Activated naive CD8-positive, alpha-beta T cell (primary cell): ENCODE measurements around the gene DNAJC7.

Experiments
- H3K27ac Mint-ChIP-seq: one replicate; pipeline ENCODE4 v1.8.0; 2021; ENCODE audit warnings: mixed read lengths
- H3K27me3 Mint-ChIP-seq: one replicate; pipeline ENCODE4 v1.8.0; 2021; ENCODE audit warnings: mixed read lengths
- H3K36me3 Mint-ChIP-seq: one replicate; pipeline ENCODE4 v1.8.0; 2021; ENCODE audit warnings: mixed read lengths
- H3K4me1 Mint-ChIP-seq: one replicate; pipeline ENCODE4 v1.8.0; 2021; ENCODE audit warnings: low read depth, mixed read lengths
- H3K4me3 Mint-ChIP-seq: one replicate; pipeline ENCODE4 v1.8.0; 2021; ENCODE audit warnings: mild to moderate bottlenecking, mixed read lengths
- H3K9me3 Mint-ChIP-seq: one replicate; pipeline ENCODE4 v1.8.0; 2021; ENCODE audit warnings: low read depth, mixed read lengths

The DNAJC7 gene

DNA sequence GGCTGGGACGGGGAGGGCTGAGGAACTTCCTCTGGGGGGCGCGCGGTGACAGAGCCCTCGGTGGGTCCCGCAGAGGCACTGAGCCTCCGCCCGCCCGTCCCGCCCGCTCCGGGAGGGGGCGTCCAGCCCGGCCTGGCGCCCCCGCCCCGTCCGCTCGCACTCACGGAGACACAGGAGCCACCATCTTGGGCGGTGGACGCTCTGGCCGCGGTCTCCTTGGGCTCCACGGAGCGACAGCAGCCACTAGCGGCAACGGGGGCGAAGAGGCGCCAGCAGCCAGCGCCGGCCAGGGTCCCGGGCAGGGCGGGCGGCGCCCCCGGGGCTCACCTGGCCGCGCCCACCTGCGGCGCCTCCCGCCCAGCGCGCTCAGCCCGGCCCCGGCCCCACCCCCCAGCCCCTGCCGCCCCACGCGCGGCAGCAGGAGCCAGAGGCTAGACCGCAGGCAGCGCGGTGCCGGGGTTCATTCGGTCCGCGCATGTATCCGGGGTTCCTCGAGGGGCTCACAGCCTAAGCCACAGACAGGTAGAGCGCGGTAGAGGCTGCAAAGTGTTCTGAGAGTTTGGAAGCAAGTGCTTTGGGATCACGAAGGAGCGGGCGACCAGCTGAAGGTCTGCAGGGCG, 33.3 kb upstream of the DNAJC7 start, which contains the start of gene C17orf113:
TSS of gene C17orf113 (minus strand) at position 209 of the 620 bp plus-strand sequence. CDS start 7,225 bp downstream, outside the sequence.
- no peaks in the 10 kb centered on the region for H3K36me3 Mint-ChIP-seq
- H3K27me3 Mint-ChIP-seq, result peaks cover 14% of the 10 kb centered on the region
- no peak within 1 kb of the TSS for H3K27ac Mint-ChIP-seq
- H3K4me1 Mint-ChIP-seq, result peaks cover 2% of the 10 kb centered on the region
- H3K4me3 Mint-ChIP-seq, result peak within 1 kb of the TSS; percentile 84
- H3K9me3 Mint-ChIP-seq, result no peaks in the 10 kb centered on the region

DNA sequence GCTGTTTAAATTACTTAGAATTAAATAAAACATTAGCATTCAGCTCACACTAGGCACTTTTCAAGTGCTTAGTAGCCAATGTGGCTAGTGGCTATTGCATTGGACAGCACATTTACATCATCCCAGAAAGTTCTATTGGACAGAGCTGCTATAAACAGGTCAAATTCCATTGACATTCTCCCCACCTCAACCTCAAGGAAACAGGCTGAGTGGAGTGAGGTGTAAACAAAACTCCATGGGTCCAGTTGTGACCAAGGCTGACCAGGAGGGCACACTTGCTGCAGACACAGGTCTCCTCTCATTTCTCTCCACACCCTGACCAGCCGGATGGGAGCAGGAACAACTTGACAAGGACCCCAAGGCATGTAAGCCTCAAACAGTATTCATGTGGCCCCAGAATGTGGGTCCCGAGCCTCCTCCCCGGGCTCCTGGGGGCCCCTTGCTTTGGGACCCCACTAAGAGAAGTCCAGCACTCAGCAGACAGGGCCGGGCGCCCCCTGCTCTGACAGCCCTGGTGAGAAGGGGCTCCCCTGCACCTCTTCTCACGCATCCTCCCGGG, 32.7 kb upstream of the DNAJC7 start:
- peak overlapping the region; percentile 79 for H3K4me3 Mint-ChIP-seq
- H3K27ac Mint-ChIP-seq, result no peak overlapping the region
- H3K27me3 Mint-ChIP-seq, result peaks cover 14% of the 10 kb centered on the region
- no peaks in the 10 kb centered on the region for H3K9me3 Mint-ChIP-seq
- no peaks in the 10 kb centered on the region for H3K36me3 Mint-ChIP-seq
- H3K4me1 Mint-ChIP-seq, result peaks cover 2% of the 10 kb centered on the region

DNA sequence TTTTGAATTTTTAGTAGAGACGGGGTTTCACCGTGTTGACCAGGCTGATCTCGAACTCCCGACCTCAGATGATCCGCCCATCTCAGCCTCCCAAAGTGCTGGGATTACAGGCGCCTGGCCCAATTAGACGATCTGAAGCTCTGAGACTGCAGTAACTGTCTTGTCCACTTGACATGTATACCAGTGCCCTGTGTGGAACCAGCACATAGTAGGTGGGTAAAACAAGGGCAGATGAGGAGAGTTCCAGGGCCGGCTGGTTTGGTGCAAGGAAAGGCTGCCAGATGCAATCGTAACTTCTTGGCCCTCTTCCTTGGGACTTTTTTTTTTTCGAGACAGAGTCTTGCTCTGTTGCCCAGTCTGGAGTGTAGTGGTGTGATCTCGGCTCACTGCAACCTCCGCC, 30.1 kb upstream of the DNAJC7 start:
- Mint-ChIP-seq H3K27ac (no peak overlapping the region), H3K4me3 (no peak overlapping the region), H3K4me1 (peaks cover 2% of the 10 kb centered on the region), H3K27me3 (peaks cover 4% of the 10 kb centered on the region), H3K36me3 (no peaks in the 10 kb centered on the region), H3K9me3 (no peaks in the 10 kb centered on the region)

DNA sequence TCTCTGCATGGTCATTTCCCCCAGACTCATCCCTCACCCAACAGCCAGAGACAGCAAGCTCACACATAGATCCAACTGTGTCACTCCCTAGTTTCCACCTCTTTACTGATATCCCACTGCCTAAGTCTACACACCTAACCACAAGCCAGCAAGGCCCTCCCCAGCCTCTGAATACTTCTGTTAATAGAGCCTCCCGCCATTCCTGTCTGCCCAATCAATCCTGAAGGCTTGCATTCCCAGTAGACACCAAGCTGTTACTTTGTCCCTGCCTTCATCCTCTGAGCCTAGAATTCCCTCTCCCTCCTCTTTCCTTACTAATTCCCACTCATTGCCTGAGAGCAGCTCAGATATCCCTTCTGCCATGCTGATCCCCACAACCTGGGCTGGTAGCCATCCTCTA, 28.5 kb upstream of the DNAJC7 start:
- Mint-ChIP-seq H3K27ac (no peak overlapping the region), H3K4me3 (no peak overlapping the region), H3K27me3 (peaks cover 3% of the 10 kb centered on the region), H3K4me1 (peaks cover under 1% of the 10 kb centered on the region), H3K36me3 (no peaks in the 10 kb centered on the region), H3K9me3 (no peaks in the 10 kb centered on the region)

DNA sequence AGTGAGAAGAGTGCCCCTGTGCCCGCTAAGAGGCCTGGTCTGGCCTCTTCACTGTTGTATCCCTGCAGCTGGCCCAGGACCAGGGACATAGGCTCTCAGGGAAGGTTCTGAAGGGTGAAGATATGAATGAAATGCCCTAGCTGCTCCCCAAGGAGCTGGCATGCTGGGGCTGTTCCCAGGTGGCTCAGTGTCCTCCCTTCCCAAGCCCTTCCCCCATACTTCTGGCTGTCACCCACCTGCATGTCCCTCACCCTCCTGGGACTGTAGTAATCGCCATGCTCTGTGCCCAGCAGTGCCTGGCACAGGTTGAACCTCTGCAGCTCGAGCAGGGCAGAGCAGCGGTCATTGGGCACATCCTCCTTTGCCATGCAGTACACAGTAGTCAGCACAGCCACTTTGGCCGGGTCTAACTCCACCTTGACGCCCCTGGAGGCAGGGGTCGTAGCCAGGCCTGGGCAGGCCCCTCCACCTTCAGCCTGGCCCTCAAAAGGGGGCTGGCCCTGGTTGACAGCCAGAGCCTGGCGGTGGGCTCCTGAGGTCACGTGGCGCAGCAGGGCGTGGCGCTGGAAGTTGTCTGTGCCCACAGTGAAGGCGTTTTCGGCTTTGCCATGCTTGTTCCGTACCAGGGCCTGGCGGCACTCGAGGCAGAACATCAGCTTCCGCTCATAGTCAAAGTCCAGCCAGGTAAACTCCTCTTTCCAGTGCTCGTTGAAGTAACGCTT, 25.5 kb upstream of the DNAJC7 start:
- Mint-ChIP-seq H3K4me1 (no peaks in the 10 kb centered on the region), H3K27me3 (no peaks in the 10 kb centered on the region), H3K9me3 (no peaks in the 10 kb centered on the region), H3K27ac (no peak overlapping the region), H3K4me3 (no peak overlapping the region), H3K36me3 (no peaks in the 10 kb centered on the region)

DNA sequence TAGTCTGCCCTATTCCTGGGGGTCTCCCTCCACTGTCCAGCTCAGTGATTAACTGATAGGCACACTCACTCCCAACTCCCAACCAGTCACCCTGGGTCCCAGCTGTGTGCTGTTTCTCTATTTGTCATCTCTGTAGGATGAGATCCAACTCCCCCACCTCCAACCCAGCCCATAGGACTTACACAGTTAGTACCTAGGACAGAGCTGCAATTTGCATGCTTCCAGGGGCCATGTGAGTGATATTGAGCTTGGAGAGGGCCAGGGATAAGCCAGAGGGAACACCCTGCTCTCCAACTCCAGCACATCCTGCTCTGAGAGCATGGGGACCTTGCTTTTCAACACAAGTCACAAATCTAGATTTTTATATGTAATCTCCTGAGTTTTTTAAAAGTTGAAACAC, 24.4 kb upstream of the DNAJC7 start:
- Mint-ChIP-seq H3K9me3 (no peaks in the 10 kb centered on the region), H3K27me3 (peaks cover 2% of the 10 kb centered on the region), H3K27ac (no peak overlapping the region), H3K4me1 (no peaks in the 10 kb centered on the region), H3K36me3 (no peaks in the 10 kb centered on the region), H3K4me3 (no peak overlapping the region)

DNA sequence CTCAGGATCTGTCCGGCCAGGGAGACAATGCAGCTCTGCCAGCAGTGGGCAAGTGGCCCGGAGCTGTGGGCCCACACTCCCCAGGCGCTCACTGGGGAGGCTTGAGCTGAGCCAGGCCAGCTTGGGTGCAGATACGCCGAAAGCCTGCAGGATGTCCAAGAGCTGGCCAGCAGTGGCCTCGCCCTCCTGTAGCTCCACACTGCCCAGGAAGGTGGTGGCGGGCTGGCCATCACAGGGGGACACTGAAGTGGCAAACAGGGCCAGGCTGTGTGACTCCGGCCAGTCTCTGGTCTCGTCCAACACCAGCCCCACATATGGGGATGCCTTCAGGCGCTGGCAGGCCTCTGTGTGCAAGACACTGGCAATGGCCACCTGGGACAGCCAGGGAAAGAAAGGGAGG, 23.6 kb upstream of the DNAJC7 start:
- Mint-ChIP-seq H3K4me3 (no peak overlapping the region), H3K27ac (no peak overlapping the region), H3K9me3 (no peaks in the 10 kb centered on the region), H3K4me1 (no peaks in the 10 kb centered on the region), H3K36me3 (no peaks in the 10 kb centered on the region), H3K27me3 (peaks cover 2% of the 10 kb centered on the region)

DNA sequence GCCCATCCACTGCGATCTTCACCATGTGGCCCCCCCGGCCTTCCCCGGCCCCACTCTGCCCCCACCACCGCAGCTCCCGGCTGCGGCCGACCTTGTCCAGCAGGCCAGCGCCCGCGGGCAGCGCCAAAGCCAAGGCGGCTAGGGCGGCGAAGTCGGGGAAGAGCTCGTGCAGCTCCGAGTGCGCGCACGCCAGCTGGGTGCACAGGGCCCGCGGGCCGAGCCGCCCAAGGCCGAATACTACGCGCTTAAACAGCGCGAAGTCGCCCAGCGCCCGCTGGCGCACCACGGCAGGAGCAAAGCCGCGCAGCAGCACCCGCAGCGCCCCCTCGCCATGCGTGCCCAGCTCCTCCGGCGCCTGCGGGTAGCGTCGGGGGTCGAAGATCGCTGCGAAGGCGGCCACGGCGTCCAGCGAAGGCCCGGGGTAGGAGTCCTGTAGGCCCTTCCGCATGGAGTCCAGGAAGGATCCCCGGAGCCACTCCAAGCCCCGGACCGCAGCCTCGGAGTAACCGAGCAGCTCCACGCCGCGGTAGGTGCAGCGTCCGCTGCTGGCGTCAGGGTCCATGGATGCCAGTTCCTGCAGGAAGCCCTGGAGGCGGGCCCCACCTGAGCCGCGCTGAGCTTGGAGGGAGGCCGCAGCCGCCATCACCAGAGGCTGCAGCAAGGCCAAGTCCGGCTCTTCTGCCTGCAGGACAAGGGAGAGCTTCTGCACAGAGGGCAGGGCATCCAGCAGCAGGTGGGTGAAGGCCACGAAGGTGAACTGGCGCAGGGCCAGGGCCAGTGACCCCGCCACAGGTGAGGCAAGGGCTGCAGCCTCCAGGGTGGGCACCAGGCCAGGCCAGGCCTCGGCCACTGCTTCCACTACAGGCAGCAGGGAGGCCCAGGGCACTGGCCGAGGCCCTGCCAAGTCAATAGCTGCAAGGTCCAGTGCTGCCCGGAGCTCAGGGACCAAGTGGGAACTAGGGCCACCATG, 22.8 kb upstream of the DNAJC7 start:
- H3K36me3 Mint-ChIP-seq, result no peaks in the 10 kb centered on the region
- H3K27ac Mint-ChIP-seq, result no peak overlapping the region
- H3K4me1 Mint-ChIP-seq, result no peaks in the 10 kb centered on the region

DNA sequence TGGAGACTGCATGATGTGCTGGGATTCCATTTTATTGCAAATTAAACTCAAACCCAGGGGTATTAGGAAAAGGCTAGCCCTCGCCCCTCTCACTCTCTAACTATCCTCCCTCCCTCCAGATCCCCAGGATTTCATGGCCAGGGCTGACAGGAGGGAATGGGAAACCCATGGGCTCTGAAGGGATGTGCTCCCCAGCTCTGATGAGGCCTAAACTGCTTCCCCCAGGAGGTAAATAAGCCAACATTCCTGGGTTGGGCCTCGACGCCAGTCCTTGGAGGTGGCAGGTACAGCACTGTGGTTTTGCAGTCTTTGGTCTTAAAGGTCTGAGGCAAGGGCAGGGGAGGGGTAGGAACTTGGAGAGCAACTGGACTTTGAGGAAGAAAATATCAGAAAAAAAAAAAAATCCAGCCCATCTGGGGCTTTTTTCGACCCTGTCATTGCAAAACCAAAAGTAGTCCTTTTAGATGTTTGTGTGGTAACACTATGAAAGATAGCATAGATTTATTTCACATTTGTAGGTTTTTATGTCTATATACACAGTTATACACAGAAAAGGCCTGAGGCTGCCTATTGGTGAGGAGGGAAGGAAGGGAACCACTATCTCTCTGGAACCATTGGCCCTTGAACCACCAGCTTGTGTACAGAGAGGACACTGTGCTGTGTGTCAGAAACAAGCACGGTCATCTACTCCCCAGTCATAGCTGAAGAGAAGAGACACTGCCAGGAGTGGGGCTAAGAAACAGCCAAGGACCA, 21.2 kb upstream of the DNAJC7 start:
- no peaks in the 10 kb centered on the region for H3K36me3 Mint-ChIP-seq
- no peak overlapping the region for H3K27ac Mint-ChIP-seq
- peaks cover 2% of the 10 kb centered on the region for H3K27me3 Mint-ChIP-seq
- H3K4me1 Mint-ChIP-seq, result no peaks in the 10 kb centered on the region
- H3K4me3 Mint-ChIP-seq, result no peak overlapping the region
- no peaks in the 10 kb centered on the region for H3K9me3 Mint-ChIP-seq

More for the DNA sequence above, 22.8 kb upstream of the DNAJC7 start:
- H3K4me3 Mint-ChIP-seq, result no peak overlapping the region
- H3K27me3 Mint-ChIP-seq, result peaks cover 2% of the 10 kb centered on the region
- no peaks in the 10 kb centered on the region for H3K9me3 Mint-ChIP-seq

DNA sequence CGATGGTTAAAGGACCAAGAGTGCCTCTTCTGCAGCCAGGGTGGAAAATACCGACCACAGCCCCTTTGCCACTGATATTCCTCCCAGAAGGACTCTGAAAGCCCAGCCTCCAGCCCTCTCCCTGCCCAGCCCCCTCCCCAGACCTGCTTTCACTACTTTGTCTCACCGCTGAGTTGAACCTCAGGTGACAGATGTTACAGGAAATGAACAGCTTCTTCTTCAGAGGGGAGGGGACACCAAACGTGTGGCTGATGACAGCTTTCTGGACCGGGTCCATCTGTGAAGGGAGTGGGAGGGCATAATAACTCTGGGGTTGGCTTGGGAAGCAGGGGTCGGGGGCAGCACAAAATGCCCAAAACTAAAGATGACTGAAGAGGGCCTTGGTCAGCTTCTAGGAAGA, 16.8 kb upstream of the DNAJC7 start:
- Mint-ChIP-seq H3K4me1 (no peaks in the 10 kb centered on the region), H3K27me3 (peaks cover 2% of the 10 kb centered on the region), H3K27ac (no peak overlapping the region), H3K36me3 (no peaks in the 10 kb centered on the region), H3K4me3 (no peak overlapping the region), H3K9me3 (no peaks in the 10 kb centered on the region)

DNA sequence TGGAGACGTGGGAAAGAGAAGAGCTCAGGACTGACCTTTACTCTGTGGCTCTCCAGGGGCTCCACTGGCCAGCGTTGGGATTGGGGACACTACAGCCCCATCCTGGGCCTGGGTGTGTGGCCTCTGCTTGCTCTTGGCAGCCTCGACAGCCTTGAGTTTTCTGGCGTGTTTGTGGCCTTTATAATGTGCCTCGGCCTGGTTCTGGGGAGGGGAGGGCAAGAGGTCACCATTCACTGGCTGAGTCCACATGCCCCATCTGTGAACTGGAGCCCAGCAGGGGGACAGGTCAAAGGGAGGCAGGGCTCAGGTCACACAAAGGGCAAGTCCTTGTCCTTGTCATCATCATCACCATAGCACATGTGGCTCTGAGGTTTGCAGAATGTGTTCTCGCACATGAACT, 14.3 kb upstream of the DNAJC7 start:
- Mint-ChIP-seq H3K4me1 (no peaks in the 10 kb centered on the region), H3K4me3 (no peak overlapping the region), H3K9me3 (no peaks in the 10 kb centered on the region), H3K27ac (no peak overlapping the region), H3K36me3 (no peaks in the 10 kb centered on the region), H3K27me3 (no peaks in the 10 kb centered on the region)

DNA sequence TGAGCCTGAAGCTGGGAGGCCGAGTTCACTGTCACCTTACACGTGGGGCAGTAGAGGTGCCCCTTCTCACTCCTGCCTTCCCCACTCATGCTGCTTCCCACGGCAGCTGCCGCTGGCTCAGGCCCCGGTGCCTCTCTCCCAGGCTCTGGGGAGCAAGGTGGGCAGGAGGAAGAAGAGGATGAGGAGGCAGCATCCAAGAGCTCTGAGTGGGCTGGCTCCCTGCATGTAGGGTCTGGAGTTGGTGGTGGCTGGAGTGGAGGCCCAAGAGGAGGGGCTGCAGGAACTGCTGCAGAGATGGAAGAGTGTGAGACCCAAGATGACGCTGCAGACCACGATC, 11.5 kb upstream of the DNAJC7 start:
- Mint-ChIP-seq H3K9me3 (no peaks in the 10 kb centered on the region), H3K27ac (no peak overlapping the region), H3K36me3 (no peaks in the 10 kb centered on the region), H3K4me3 (no peak overlapping the region), H3K4me1 (peaks cover 6% of the 10 kb centered on the region), H3K27me3 (no peaks in the 10 kb centered on the region)

DNA sequence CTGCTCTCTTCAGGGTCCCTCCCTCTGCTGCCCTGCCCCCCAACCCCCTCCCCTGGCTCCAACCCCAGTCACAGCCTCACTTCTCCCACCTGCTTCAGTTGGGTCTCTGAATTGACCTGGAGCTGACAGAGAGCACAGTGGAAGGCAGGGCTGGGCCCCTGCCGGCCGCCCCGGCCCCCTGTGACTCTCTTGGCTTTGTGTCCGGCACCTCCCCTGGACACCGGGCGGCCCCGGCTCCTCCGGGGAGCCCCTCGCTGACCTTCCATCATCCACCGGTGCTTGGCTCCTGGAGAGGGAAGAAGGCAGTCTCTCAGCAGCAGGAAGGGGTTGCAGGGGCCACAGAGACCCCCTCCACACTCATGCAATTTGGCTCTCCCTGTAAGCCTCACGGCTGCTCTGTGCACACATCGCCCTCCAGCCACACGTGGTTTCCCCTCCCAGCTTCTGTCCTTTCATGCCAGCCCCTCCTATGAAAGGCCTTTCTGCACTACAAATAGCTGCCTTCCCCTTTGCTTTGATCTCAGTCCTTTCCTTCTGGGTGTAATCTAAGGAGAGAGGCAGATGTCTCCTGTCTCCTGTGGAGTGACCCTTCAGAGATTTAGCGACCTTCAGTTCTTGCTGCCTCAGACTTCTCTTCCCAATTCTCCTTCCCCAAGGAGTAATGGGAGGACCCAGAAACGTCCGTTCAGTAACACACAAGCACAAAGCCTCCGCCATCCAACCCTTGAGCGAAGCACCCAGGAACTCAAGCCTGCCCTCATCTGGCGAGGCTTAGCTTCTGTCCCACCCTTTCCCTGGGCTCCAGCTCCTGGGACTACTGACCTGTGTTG, 10.9 kb upstream of the DNAJC7 start:
- no peaks in the 10 kb centered on the region for H3K9me3 Mint-ChIP-seq
- H3K36me3 Mint-ChIP-seq, result no peaks in the 10 kb centered on the region
- H3K27me3 Mint-ChIP-seq, result no peaks in the 10 kb centered on the region
- H3K27ac Mint-ChIP-seq, result no peak overlapping the region
- H3K4me3 Mint-ChIP-seq, result no peak overlapping the region
- H3K4me1 Mint-ChIP-seq, result peaks cover 6% of the 10 kb centered on the region

DNA sequence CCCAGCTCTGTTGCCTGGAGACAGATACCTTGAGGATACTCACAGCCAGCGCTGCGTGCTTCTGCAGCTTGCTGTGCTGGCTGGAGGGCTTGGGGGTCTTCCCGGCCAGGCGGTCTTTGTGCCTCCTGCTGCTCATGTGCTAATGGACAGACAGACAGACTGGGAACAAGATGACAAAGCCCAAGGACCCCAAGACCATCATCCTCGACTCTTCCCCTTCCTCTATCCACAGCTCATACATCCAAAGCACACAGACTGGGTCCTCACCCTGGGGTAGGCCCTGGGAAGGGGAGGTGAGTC, 10.3 kb upstream of the DNAJC7 start:
- H3K4me1 Mint-ChIP-seq, result peaks cover 6% of the 10 kb centered on the region
- no peaks in the 10 kb centered on the region for H3K9me3 Mint-ChIP-seq
- H3K36me3 Mint-ChIP-seq, result no peaks in the 10 kb centered on the region
- H3K27me3 Mint-ChIP-seq, result no peaks in the 10 kb centered on the region
- H3K27ac Mint-ChIP-seq, result no peak overlapping the region
- no peak overlapping the region for H3K4me3 Mint-ChIP-seq
